Raji (cell line): ENCODE results near the gene NOXO1.
A peak's percentile ranks its signal among the peaks of the same experiment; 100 is the strongest.

Source experiments
- POLR2A ChIP-seq: IDR thresholded peaks from 2 replicates; pipeline ENCODE4 v1.6.1; 2011; ENCODE audit warnings: low read depth, low read length, control low read depth; ENCODE audit not compliant: insufficient read depth

NOXO1 gene

GRCh38 chr16:2019518-2019920, 38.2 kb upstream of the NOXO1 start, which contains the start of gene NPW:
Gene NPW (plus strand): TSS chr16:2019785.
- no peak for TF ChIP-seq POLR2A

GRCh38 chr16:2016407-2016922, 35.2 kb upstream of the NOXO1 start:
- no peak for TF ChIP-seq POLR2A

DNA sequence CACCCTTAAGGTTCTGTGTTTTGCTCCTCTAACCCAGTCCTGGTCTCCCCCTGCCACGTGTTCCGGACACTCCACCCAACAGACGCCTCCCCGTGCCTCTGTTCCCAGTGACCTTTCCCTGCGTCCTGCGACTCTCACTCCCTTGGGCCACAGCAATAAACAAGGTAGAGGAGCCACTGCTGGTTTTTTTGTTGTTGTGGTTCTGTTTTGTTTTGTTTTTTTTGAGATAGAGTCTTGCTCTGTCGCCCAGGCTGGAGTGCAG, 34.6 kb upstream of the NOXO1 start:
- no peak for TF ChIP-seq POLR2A

DNA sequence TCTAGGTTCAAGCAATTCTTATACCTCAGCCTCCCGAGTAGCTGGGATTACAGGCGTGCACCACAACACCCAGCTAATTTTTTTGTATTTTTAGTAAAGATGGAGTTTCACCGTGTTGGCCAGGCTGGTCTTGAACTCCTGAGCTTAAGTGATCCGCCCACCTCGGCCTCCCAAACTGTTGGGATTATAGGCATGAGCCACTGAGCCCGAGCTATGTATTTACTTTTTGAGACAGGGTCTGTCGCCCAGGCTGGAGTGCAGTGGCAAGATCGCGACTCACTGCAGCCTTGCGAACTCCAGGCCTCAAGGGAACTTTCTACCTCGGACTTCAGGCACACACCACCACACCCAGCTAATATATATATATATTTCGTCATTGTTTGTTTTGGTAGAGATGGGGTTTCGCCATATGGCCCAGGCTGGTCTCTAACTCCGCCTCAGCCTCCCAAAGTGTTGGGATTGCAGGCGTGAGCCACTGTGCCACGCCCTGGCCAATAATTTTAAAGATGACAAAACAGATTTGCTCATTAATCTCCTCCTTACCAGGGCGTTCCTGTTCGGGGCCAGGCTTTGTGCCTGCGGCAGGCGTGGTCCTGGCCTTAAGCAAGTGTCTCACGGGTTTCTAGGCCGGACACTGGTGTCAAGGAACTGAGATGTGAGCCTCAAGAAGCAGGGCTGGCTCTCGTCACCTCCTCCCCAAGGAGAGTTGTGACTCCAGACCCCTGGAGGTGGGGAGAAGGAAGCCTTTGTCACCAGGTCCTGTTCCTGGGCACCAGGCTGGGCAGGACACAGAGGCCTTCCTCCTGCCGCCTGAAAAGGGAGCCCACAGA, 34.1 kb upstream of the NOXO1 start:
- TF ChIP-seq POLR2A, result no peak

DNA sequence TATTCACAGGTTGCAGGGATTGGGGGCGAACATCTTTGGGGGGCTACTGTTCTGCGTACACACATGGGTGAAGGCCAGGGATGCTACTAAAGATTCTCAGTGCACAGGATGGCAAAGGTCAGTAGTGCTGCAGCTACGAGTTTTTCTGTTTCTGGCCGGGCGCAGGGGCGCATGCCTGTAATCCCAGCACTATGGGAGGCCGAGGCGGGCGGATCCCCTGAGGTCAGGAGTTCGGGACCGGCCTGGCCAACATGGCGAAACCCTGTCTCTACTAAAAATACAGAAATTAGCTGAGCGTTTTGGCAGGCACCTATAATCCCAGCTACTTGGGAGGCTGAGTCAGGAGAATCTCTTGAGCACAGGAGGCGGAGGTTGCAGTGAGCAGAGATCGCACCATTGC, 32.3 kb upstream of the NOXO1 start:
- no peak for TF ChIP-seq POLR2A

GRCh38 chr16:2009791-2010510, 28.7 kb upstream of the NOXO1 start, which contains the start of gene ZNF598:
Gene ZNF598 (minus strand): TSS chr16:2009821.
- TF ChIP-seq POLR2A, result peak; percentile 86

DNA sequence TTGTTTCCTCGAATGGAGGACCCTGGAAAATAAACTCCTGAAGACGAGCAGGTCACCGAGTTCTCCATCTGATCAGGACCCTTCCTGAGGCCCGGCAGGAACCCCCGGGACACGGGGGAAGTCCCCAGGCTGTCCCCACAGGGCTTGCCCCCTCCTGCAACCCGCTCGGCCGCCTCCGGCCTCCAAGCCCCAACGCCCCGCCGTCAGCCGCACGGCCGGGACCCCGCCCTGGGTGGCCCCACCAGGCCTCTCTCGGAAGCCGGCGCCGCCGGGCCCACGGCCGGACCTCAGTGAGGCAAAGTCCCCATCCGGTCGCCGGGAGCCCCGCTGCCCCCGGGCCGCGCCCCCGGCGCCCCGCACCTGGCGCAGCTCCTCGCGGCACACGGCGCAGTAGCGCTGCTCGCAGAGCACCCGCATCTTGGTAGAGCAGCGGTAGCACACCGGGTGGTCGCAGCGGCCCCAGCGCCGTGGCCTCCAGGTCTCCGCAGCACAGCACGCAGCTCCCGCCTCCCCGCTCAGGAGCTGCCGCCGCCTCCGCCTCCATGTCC, 28.0 kb upstream of the NOXO1 start:
- no peak for TF ChIP-seq POLR2A

DNA sequence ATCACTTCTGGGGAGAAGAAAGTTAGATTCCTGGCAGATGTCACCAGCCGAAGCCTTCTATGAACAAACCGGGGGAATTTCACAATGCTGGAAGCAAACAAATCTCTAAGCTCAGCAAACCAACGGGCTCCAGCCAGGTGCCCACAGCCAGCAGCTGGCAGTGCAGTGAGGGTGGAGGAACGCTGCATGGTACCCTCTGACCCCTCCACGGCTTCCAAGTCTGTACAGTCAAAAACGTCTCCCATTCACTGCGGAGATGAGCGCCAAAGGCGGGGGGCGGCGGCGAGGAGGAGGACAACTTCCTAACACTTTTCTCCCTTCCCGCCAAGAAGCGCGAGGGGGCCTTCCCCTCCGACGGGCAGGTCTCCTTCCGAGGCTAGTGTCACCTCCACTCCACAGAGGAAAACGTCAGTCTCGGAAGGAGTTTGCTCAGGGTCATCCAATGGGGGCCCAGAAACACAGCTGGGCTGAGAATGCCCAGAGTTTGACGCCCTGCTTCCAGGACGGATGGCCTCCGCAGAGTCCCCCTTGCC, 27.4 kb upstream of the NOXO1 start:
- TF ChIP-seq POLR2A, result no peak

DNA sequence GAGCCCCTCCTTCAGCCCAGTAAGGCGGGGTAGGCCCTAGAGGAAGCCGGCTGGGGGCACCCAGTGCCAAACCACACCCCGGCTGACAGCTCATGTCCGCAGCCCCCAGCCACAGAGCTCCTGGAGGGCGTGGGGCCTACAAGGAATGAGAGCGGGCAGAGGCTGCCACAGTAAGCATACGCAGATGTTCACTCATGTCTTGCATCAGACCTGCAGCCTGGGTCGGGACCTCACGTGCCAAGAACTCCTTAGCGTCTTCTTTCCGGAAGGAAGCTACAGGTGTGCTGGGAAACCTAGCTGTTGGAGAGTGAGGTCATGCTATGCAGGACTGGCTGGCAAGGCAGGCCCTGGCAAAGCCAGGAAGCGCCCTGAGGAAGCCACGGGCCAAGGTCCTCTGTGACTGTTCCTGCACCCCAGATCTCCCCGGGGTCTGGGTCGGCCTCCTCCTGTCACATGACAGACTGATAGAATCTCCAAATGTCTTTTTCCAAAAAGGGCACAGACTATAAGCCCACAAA, 26.8 kb upstream of the NOXO1 start:
- TF ChIP-seq POLR2A, result no peak

DNA sequence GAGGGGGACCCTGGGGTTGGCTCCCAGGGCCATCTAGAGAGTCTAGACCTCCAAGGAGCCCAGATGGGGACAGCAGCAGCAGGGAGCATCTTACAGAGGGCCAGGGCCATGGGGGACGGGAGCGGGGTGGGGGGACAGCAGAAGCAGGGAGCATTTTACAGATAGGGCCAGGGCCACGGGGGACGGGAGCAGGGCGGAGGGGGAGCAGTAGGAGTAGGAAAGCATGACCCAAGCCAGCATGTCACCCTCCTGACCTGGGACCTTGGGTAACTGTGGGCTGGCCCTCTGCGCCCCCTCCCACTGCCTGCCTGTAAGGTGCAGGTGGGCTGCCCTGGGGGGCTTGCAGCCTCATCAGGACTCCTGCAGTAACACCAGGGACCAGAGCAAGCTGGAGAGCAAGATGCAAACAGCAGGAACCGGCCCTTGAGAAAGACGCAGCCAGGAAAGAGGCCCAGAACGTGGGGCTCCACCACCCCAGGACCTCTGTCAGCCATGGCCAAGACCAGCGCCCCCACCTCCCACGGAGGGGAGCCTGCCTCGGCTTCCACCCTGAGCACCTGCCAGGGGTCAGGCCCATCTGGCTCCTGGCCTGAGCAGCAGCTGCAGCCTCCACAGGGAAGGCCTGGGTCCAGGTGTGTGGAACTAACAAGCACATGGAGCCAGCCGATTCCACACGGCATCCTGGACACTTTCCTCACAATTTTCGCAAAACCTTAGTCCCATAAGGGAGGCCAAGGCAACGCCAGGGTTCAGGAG, 26.0 kb upstream of the NOXO1 start:
- no peak for TF ChIP-seq POLR2A

GRCh38 chr16:2006317-2006716, 25.0 kb upstream of the NOXO1 start:
- no peak for TF ChIP-seq POLR2A

- TF ChIP-seq POLR2A, result no peak
Observed at GRCh38 chr16:2005646-2006045, 24.4 kb upstream of the NOXO1 start.

DNA sequence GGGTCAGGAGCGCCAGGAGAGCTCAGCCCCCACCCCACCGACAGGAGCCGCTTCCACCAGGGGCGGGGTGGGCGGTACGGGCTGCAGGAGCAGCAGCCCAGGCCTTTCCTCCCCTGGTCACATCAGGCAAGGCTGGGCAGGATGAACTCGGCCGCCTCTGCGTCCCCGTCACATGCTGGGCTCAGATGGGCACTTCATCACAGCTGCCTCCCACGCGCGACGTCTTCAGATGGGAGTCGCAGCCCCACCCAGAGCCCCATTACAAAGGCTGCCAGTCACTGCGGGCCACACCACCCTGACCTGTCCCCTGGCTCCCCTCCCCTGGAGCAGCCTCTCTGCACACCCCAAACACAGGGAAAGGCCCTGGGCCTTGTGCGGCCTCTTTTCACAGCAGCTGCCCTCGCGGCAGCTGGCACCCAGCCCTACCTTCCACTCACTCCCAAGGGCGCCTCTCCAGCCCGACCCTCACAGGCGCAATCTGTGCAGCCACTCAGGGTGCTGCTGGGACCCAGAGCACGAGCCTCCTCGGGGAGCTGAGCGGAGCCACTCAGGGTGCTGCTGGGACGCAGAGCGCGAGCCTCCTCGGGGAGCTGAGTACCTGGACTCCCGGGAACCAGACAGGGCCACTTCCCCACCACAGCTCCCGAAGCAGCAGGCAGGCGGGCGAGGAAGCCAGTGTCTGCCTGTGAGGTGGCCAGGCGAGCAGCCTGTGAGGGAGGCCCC, 23.7 kb upstream of the NOXO1 start:
- no peak for TF ChIP-seq POLR2A

- TF ChIP-seq POLR2A, result 0 out of 2 replicates have a peak, but pooled peaks have one; percentile 19
Observed at GRCh38 chr16:2003827-2004641, 22.8 kb upstream of the NOXO1 start.
